GM23248 (cell line): ENCODE data around the gene TRAPPC8.

Experiments
- EZH2 ChIP-seq: fragments of 200-600 bp; sonication (generic); IDR thresholded peaks from 2 replicates; pipeline ENCODE4 v1.6.1; 2018; ENCODE audit warnings: antibody characterized with exemption, mild to moderate bottlenecking; ENCODE audit not compliant: insufficient read depth, poor library complexity, severe bottlenecking
- EZH2phosphoT487 ChIP-seq: fragments of 200-600 bp; sonication (generic); IDR thresholded peaks from 2 replicates; pipeline ENCODE4 v1.6.1; 2018; ENCODE audit warnings: antibody characterized with exemption, moderate library complexity, mild to moderate bottlenecking, low read depth; ENCODE audit not compliant: insufficient read depth

- TF ChIP-seq EZH2 (no peak), EZH2phosphoT487 (no peak)
Observed at GRCh38 chr18:31965316-31965970, 22.5 kb upstream of the TRAPPC8 start.
